HG03378 (cell line): Measurements from ENCODE around the gene CCR8.
A peak's percentile ranks its signal among the peaks of the same experiment; 100 is the strongest.

Source experiments
- ATAC-seq: cut with Tn5 transposase; IDR thresholded peaks from one replicate; pipeline ENCODE4 v1.9.1; 2021; ENCODE audit warnings: mild to moderate bottlenecking, moderate library complexity; ENCODE audit not compliant: unreplicated experiment

CCR8 gene, protein sequence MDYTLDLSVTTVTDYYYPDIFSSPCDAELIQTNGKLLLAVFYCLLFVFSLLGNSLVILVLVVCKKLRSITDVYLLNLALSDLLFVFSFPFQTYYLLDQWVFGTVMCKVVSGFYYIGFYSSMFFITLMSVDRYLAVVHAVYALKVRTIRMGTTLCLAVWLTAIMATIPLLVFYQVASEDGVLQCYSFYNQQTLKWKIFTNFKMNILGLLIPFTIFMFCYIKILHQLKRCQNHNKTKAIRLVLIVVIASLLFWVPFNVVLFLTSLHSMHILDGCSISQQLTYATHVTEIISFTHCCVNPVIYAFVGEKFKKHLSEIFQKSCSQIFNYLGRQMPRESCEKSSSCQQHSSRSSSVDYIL

DNA sequence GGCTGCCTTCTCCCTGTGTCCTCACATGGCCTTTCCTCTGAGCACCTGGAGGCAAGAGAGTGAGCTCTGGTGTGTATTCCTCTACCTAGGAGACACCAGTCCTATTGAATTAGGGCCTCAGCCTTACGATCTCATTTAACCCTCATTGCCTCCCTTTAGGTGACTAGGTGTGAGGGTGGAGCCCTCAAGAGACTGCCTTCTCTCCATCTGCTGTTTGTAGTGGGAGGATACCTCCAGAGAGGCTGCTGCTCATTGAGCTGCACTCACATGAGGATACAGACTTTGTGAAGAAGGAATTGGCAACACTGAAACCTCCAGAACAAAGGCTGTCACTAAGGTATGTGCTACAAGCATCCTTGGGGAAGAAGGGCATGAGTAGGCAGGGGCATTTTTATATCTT, at the start of gene CCR8:
TSS of gene CCR8 (plus strand) at position 217 of the 400 bp plus-strand sequence. CDS start 2,623 bp downstream, outside the sequence.
- ATAC-seq, result no peak

DNA sequence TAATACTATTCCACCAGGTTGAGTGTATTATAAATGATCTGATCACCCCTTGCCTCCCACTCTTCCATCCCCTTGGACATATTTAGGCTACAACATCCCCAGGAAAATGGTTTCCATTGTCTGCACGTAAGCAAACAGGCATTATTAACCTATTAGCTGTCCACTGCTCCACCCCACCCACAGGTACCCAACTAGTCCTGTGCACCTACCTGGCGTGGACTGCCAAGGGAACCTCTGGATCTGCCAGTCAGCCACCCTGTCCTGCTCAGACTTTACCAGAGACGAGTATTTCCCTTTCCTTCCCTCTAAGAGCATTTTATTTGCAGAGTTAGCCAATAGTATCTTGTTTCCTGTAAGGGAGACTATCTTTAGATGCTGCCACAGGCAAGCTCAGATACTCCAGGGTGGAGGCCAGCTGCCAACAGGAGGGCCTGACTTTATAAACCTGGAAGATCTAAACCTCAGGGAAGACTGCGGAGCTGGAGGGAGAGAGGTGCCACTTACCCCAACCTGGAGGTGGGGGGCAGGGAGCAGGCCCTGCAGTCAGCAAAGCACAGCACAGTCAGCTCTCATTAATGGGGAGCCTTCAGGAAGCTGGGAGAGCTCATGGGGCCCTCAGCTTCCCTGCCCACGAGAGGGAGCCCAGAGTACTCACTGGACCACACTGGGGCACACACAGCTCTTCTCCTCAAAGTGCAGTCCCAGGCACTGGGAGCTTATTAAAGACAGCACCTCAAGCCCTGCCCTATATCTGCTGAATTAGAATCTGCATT, 49.6 kb upstream of the CCR8 start, which contains the start of gene CX3CR1:
TSS of gene CX3CR1 (minus strand) at position 292 of the 773 bp plus-strand sequence. CDS start 13,527 bp downstream, outside the sequence.
- ATAC-seq, result no peak

GRCh38 chr3:39280571-39280970, 48.9 kb upstream of the CCR8 start:
- ATAC-seq, result no peak

DNA sequence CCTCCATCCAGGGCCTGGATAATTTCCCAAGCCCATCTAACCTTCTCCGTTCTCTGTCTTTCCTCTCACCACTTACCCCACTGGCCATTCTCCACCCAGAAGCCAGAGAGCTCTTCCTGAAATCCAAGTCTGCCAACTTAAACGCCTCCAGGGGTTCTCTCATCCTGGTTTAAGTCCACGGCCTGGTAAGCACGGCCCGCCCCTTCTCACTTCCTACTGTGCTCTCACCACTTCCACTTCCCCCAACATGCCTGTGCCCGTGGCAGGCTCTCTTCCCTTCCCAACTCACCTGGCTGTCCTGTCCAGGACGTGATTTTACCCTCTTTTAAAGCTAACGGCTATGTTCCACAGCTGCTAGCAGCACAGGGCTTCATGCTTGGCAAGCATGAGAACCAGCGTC, 48.0 kb upstream of the CCR8 start:
- ATAC-seq, result no peak

GRCh38 chr3:39282057-39282456, 47.5 kb upstream of the CCR8 start:
- ATAC-seq, result no peak

DNA sequence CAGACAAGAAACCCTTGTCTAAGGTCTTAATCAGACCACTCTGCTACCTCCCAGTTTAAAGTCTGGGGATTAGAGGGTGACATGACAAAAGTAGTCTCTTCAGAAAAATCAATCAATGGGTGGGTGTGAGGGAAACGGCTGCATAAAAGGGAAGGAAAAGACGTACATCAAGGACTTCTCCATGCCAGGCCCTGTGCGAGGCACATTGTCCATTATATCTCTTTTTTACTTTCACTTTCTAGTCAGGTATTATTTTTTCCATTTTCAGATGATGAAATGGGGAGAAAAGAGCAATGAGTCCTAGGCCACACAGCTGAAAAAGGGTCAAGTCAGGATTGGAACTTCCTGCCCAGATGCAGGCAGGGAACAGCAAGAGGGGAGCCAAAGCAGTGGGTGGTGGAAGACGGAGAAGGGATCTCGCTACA, 45.0 kb upstream of the CCR8 start:
- ATAC-seq, result no peak

DNA sequence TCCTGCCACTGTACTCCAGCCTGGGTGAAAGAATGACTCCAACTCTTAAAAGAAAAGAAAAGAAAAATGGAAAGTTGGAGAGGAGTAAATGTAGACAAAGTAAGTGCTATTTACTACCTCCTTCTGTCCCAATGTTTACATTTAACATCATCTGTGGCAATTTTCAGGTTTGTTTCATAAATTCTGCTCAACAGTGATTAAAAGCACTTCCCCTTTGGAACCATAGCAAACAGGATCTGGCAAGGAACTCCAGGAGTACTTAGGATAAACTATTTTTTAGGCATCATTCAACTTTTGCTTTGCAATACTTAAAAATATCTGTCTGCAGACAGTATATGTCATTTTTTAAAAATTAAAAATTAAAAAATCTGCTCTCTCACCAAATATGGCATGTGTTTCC, 44.2 kb upstream of the CCR8 start:
- no peak for ATAC-seq

- no peak for ATAC-seq
These were observed 42.7 kb upstream of the CCR8 start for GRCh38 chr3:39286771-39287170.

GRCh38 chr3:39287216-39288164, 42.0 kb upstream of the CCR8 start:
- no peak for ATAC-seq

DNA sequence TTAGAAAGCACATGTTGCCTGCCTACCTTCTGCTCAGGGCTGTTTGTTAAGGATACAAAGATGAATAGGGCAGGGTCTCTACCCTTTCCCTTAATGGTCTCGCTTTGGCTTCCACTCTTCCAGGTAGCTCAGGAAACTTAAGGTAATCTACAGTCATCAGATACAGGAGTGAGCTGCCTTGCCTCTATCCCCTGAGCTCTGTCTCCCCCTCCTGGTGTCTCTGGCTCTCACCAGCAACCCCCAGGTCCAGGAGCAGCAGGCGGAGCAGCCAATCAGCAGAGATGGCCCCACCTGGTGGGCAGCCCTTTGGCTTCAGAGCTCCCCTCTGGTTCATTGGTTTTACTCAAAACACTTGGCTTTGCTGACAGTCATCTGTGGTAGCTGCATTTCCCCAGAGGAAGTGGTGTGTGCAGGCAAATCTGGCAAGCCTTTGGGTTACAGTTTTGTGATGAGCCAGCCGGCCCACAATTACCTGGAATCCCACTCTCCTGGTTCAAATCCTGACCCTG, 41.2 kb upstream of the CCR8 start:
- ATAC-seq, result peak; percentile 95

DNA sequence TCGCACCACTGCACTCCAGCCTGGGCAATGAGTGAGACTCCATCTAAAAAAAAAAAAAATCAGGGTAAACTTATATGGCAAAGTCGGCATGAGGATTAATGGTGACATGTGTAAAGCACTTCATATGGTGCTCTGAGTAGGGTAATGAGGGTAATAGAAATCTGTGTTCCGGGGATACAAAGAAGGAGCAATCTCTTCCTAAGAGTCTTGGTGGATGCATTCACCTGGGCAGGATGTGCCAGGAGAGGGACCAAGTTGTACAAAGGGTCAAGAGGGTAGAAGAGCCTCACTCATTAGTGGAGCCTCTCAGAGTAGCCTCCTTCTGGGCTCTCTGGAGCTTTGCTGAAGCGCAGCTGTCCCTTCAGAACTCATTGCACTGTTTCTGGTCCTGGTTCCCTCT, 40.4 kb upstream of the CCR8 start:
- ATAC-seq, result no peak

- no peak for ATAC-seq
These were observed 39.3 kb upstream of the CCR8 start for GRCh38 chr3:39290255-39290654.

GRCh38 chr3:39291903-39292329, 37.6 kb upstream of the CCR8 start:
- no peak for ATAC-seq

GRCh38 chr3:39292961-39293360, 36.5 kb upstream of the CCR8 start:
- no peak for ATAC-seq

DNA sequence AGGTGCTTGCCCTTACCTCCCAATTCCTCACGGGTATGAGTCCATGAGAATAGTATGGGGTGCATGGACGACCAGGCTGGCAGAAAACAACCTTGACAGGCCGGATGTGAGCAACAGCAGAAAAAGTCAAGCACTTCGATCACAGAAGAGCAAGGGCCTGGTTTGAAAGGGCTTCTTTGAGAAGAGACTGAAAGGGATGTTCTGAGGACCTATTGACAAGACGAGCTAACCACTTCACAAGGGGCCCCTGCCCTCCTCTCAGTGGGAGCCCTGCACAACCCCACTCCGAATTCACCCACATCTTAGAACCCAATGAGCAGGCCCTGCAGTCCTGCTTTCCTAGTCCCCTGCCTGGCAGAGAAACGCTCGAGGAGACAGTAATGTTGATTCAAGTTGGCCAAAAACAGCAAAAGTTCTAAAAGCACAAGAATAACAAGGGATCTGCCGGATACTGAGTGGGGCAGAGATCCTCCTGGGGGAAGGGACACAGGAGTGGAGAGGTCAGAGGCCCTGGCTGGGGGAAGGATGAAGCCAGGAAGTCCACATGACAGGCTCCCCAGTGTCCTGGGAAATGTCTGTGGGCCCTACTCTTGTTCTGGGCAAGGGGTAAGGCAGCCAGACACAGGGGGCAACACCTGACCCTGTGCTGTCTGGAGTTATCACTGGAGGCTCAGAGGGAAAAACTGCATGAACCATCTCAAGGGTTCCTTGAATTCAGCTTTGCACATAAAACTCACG, 34.9 kb upstream of the CCR8 start:
- no peak for ATAC-seq

DNA sequence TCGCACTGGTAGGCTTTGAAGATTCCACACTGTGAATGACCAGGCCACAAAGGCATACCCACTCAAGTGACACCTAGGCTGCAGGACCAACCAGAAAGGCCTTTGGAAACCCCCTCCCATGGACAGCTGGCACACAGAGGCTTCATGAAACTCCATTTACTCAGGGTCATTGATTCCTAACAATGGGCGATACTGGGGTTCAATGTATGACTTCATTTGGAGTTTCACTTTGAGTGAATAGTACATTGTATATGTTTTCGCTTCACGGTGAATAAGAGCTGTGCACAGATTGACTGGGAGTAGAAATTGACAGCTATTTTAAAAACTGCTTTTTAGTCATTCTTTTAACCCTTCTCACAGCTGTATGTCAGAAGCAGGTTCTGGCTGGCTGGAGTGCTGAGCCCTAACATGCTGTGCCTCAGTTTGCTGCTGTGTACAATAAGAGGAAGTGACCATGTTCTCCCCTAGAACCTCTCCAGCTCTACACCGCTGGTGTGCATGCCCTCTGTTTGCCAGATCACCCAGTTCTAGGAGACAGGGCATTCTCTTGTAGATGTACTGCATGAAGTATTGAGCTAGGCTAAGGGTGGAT, 34.2 kb upstream of the CCR8 start:
- peak; percentile 84 for ATAC-seq

DNA sequence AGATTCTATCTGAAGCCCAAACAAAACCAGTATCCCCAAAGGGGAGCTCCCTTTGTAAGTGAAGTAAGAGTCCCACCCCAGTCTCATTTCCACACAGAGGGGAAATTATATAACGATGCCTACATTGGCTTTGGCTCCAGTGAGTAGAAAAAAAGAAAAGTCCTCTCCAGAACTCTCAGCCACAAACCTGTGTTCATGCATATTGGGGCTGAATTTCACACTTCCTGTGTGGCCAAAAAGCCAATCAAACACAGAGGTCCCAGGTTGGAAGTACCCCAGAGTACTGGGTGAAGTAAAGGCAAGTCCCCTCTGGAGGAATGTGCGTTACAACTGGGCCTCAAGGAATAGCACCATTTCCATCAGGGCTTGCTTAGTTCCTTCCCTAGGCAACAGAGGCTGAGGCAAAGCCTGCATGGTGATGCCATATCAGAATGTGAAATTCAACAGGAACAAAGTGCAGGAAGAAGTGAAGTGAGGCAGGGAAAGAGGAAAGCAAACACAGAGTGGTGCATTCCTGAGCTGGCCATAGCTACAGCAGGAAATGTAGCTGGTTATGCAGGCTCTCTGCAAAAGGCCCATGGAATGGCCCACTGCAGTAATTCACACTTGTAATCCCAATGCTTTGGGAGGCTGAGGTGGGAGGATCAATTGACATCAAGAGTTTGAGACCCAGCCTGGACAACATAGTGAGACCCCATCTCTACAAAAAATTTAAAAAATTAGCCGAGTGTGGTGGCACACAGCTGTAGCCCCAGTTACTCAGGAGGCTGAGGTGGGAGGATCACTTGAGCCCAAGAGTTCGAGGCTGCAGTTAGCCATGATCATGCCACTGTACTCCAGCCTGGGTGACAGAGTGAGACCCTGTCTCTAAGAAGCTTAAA, 33.1 kb upstream of the CCR8 start:
- ATAC-seq, result no peak

- ATAC-seq, result no peak
These were observed 30.2 kb upstream of the CCR8 start for GRCh38 chr3:39299279-39299678.

DNA sequence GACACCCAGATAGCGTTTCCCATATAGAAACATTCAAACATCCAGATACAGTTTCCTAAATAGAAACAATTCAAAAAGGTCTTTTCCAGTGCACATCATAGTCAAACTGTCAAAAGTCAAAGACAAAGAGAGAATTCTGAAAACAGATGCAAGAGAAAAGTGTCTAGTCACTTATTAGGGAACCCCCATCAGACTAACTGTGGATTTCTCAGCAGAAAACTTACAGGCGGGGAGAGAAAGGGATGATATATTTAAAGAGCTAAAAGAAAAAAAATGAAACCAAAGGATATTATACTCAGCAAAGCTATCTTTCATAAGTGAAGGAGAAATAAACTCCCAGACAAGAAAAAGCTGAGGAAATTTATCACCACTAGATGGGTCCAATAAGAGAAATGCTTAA, 27.3 kb upstream of the CCR8 start:
- ATAC-seq, result no peak
